Measurements from ENCODE around the gene UST. TPM values are rescaled to one million over a fixed set of nuclear protein-coding genes. Genes with fewer than 3 reads are reported as not detected.

UST gene
- total RNA-seq, 1 experiment from 2014 or later, result 6.1 TPM

- TF ChIP-seq POLR2AphosphoS5 (IDR thresholded peaks at IDR 0.05; ENCODE audit: low read depth, low read length) (no peak), CTCF (IDR thresholded peaks at IDR 0.05 in 2 of 3, conservative IDR thresholded peaks at IDR 0.05 in 1 of 3; ENCODE audit: borderline replicate concordance in 1 of 3, insufficient read depth in 1 of 3, low read depth in 2 of 3, low read length in 2 of 3) (no peak), SRF (IDR thresholded peaks at IDR 0.05; ENCODE audit: low read depth) (no peak), SIN3A (IDR thresholded peaks at IDR 0.05; ENCODE audit: low read depth) (no peak), EZH2phosphoT487 (IDR thresholded peaks at IDR 0.05; ENCODE audit: borderline replicate concordance) (no peak), CBX3 (IDR thresholded peaks at IDR 0.05; ENCODE audit: low read depth) (no peak), POLR2A (IDR thresholded peaks at IDR 0.05; ENCODE audit: borderline replicate concordance, extremely low read depth, insufficient read depth, insufficient read length) (no peak), TCF7L2 (IDR thresholded peaks at IDR 0.05; ENCODE audit: borderline replicate concordance, extremely low read depth, insufficient read depth, insufficient read length) (no peak), ZBTB33 (IDR thresholded peaks at IDR 0.05; ENCODE audit: extremely low read depth, insufficient replicate concordance, low read length) (no peak), ZFX (IDR thresholded peaks at IDR 0.05) (no peak), ELF1 (IDR thresholded peaks at IDR 0.05; ENCODE audit: borderline replicate concordance, low read depth) (no peak), EGR1 (IDR thresholded peaks at IDR 0.05; ENCODE audit: low read depth) (no peak), MAX (IDR thresholded peaks at IDR 0.05) (no peak), FOSL1 (IDR thresholded peaks at IDR 0.05; ENCODE audit: low read depth) (no peak), ZNF274 (IDR thresholded peaks at IDR 0.05; ENCODE audit: low read depth, low read length) (no peak), YY1 (IDR thresholded peaks at IDR 0.05; ENCODE audit: extremely low read depth, insufficient replicate concordance, low read depth, low read length) (no peak), EZH2 (IDR thresholded peaks at IDR 0.05) (no peak), REST (IDR thresholded peaks at IDR 0.05; ENCODE audit: low read depth) (no peak), RAD21 (IDR thresholded peaks at IDR 0.05; ENCODE audit: low read depth) (no peak), SP1 (IDR thresholded peaks at IDR 0.05; ENCODE audit: low read depth) (no peak)
- H4K20me1 ChIP-seq (ENCODE audit: insufficient read depth), result no peaks in the 10 kb centered on the region
- no peak overlapping the region for H3K9ac ChIP-seq (ENCODE audit: low read length)
- intact Hi-C loops (cut with micrococcal nuclease), result no loop called here
- no peaks in the 10 kb centered on the region for H3K36me3 ChIP-seq (ENCODE audit: control insufficient read depth in 1 of 2, insufficient read depth in 2 of 2, low read length in 2 of 2)
- no peak overlapping the region for H3K4me2 ChIP-seq (ENCODE audit: low read length)
- H3K4me3 ChIP-seq (replicated peaks in 1 of 2; ENCODE audit: low read depth in 1 of 2, low read length in 2 of 2), result no peak overlapping the region
- H3K27me3 ChIP-seq (ENCODE audit: insufficient read depth, low read length), result no peaks in the 10 kb centered on the region
- H3K9me3 ChIP-seq (ENCODE audit: control insufficient read depth in 1 of 2, insufficient read depth in 1 of 2, low read depth in 1 of 2, low read length in 2 of 2), result no peaks in the 10 kb centered on the region
- H3K27ac ChIP-seq (ENCODE audit: low read depth, low read length), result no peak overlapping the region
- DNase-seq (ENCODE audit: low read depth, low spot score), result no peak
- ChIA-PET CTCF (no interaction called here), RAD21 (ENCODE audit: low non-redundant PET in 1 of 2, low total read pairs in 2 of 2, uncharacterized antibody in 2 of 2, unreplicated experiment in 2 of 2) (no interaction called here), POLR2A (no interaction called here)
- ATAC-seq, result no peak
- no peaks in the 10 kb centered on the region for H3K79me2 ChIP-seq (ENCODE audit: insufficient read depth, low read length)
- H3K4me1 ChIP-seq (ENCODE audit: control insufficient read depth in 1 of 2, insufficient read depth in 2 of 2, low read length in 2 of 2), result no peaks in the 10 kb centered on the region
- H3K9me2 ChIP-seq (ENCODE audit: insufficient read depth), result no peaks in the 10 kb centered on the region
- no peak overlapping the region for H2AFZ ChIP-seq (ENCODE audit: low read depth, low read length, poor library complexity, severe bottlenecking)
- no TSS peak for BruUV-seq (replicated peaks)
Observed at GRCh38 chr6:148790817-148791216, 44.0 kb downstream of the UST start.
